ENCODE measurements around the gene DHRS11. TPM values are rescaled to one million over a fixed set of nuclear protein-coding genes. Genes with fewer than 3 reads are reported as not detected.
A peak's percentile ranks its signal among the peaks of the same experiment; 100 is the strongest.

DHRS11 gene
- polyA plus RNA-seq, 4 donors = 195 to 654 (median 459) TPM

- H3K36me3 ChIP-seq (ENCODE audit: control insufficient read depth in 3 of 3, insufficient read depth in 2 of 3, low read depth in 1 of 3, low read length in 3 of 3) = no peaks in the 10 kb centered on the region
- no peak overlapping the region for H3K27ac ChIP-seq (ENCODE audit: low read depth in 1 of 3, low read length in 2 of 3)
- 91 to 100% (median 92%) methylated on average over 2 of the region's 2 CpGs for WGBS, 3 donors
- no peaks in the 10 kb centered on the region for H3K4me1 ChIP-seq (ENCODE audit: control insufficient read depth in 3 of 3, insufficient read depth in 2 of 3, low read depth in 1 of 3, low read length in 2 of 3)
- peaks cover 0 to 13% (median 0%) of the 10 kb centered on the region in 3 donors for H3K27me3 ChIP-seq (ENCODE audit: control insufficient read depth in 3 of 3, insufficient read depth in 3 of 3, low read length in 3 of 3)
- DNase-seq = no peak
- H3K4me3 ChIP-seq (ENCODE audit: low read depth in 1 of 3, low read length in 3 of 3) = no peak overlapping the region
- no peak for FAIRE-seq
- no peaks in the 10 kb centered on the region for H3K9me3 ChIP-seq (ENCODE audit: control insufficient read depth in 2 of 2, insufficient read depth in 1 of 2, low read depth in 1 of 2, low read length in 1 of 2)
Measured at GRCh38 chr17:36628576-36628975, 36.9 kb downstream of the DHRS11 start.

- peak; percentile 60 to 81 for DNase-seq
- Histone ChIP-seq H3K4me1 (ENCODE audit: control insufficient read depth in 3 of 3, insufficient read depth in 2 of 3, low read depth in 1 of 3, low read length in 2 of 3) (no peaks in the 10 kb centered on the region), H3K27ac (ENCODE audit: low read depth in 1 of 3, low read length in 2 of 3) (no peak overlapping the region), H3K9me3 (ENCODE audit: control insufficient read depth in 2 of 2, insufficient read depth in 1 of 2, low read depth in 1 of 2, low read length in 1 of 2) (no peaks in the 10 kb centered on the region), H3K27me3 (ENCODE audit: control insufficient read depth in 3 of 3, insufficient read depth in 3 of 3, low read length in 3 of 3) (peaks cover 0 to 18% (median 0%) of the 10 kb centered on the region in 3 donors), H3K4me3 (ENCODE audit: low read depth in 1 of 3, low read length in 3 of 3) (no peak overlapping the region), H3K36me3 (ENCODE audit: control insufficient read depth in 3 of 3, insufficient read depth in 2 of 3, low read depth in 1 of 3, low read length in 3 of 3) (no peaks in the 10 kb centered on the region)
- 16 to 22% (median 19%) methylated on average over 14 of the region's 14 CpGs for WGBS, 3 donors
- no peak for FAIRE-seq
Measured at GRCh38 chr17:36629252-36629847, 37.7 kb downstream of the DHRS11 start.

- H3K36me3 ChIP-seq (ENCODE audit: control insufficient read depth in 3 of 3, insufficient read depth in 2 of 3, low read depth in 1 of 3, low read length in 3 of 3) = no peaks in the 10 kb centered on the region
- peaks cover 0 to 23% (median 0%) of the 10 kb centered on the region in 3 donors for H3K27me3 ChIP-seq (ENCODE audit: control insufficient read depth in 3 of 3, insufficient read depth in 3 of 3, low read length in 3 of 3)
- 68 to 78% (median 73%) methylated on average over 8 of the region's 8 CpGs for WGBS, 3 donors
- no peak overlapping the region for H3K4me3 ChIP-seq (ENCODE audit: low read depth in 1 of 3, low read length in 3 of 3)
- no peaks in the 10 kb centered on the region for H3K9me3 ChIP-seq (ENCODE audit: control insufficient read depth in 2 of 2, insufficient read depth in 1 of 2, low read depth in 1 of 2, low read length in 1 of 2)
- no peak overlapping the region for H3K27ac ChIP-seq (ENCODE audit: low read depth in 1 of 3, low read length in 2 of 3)
- no peak for FAIRE-seq
- no peak for DNase-seq
- no peaks in the 10 kb centered on the region for H3K4me1 ChIP-seq (ENCODE audit: control insufficient read depth in 3 of 3, insufficient read depth in 2 of 3, low read depth in 1 of 3, low read length in 2 of 3)
Measured at GRCh38 chr17:36629970-36630502, 38.4 kb downstream of the DHRS11 start.

GRCh38 chr17:36631022-36631421 is 39.3 kb downstream of the DHRS11 start:
- H3K36me3 ChIP-seq (ENCODE audit: control insufficient read depth in 3 of 3, insufficient read depth in 2 of 3, low read depth in 1 of 3, low read length in 3 of 3) = no peaks in the 10 kb centered on the region
- H3K27me3 ChIP-seq (ENCODE audit: control insufficient read depth in 3 of 3, insufficient read depth in 3 of 3, low read length in 3 of 3) = peaks cover 0 to 27% (median 0%) of the 10 kb centered on the region in 3 donors
- WGBS, 3 donors = 41 to 68% (median 45%) methylated on average over 4 of the region's 4 CpGs
- no peak overlapping the region for H3K4me3 ChIP-seq (ENCODE audit: low read depth in 1 of 3, low read length in 3 of 3)
- H3K27ac ChIP-seq (ENCODE audit: low read depth in 1 of 3, low read length in 2 of 3) = no peak overlapping the region
- no peaks in the 10 kb centered on the region for H3K4me1 ChIP-seq (ENCODE audit: control insufficient read depth in 3 of 3, insufficient read depth in 2 of 3, low read depth in 1 of 3, low read length in 2 of 3)
- DNase-seq (no peak), FAIRE-seq (no peak)
- no peaks in the 10 kb centered on the region for H3K9me3 ChIP-seq (ENCODE audit: control insufficient read depth in 2 of 2, insufficient read depth in 1 of 2, low read depth in 1 of 2, low read length in 1 of 2)

GRCh38 chr17:36632916-36633771 is 41.5 kb downstream of the DHRS11 start:
- Histone ChIP-seq H3K4me1 (ENCODE audit: control insufficient read depth in 3 of 3, insufficient read depth in 2 of 3, low read depth in 1 of 3, low read length in 2 of 3) (no peaks in the 10 kb centered on the region), H3K4me3 (ENCODE audit: low read depth in 1 of 3, low read length in 3 of 3) (no peak overlapping the region), H3K36me3 (ENCODE audit: control insufficient read depth in 3 of 3, insufficient read depth in 2 of 3, low read depth in 1 of 3, low read length in 3 of 3) (no peaks in the 10 kb centered on the region), H3K27ac (ENCODE audit: low read depth in 1 of 3, low read length in 2 of 3) (no peak overlapping the region), H3K27me3 (ENCODE audit: control insufficient read depth in 3 of 3, insufficient read depth in 3 of 3, low read length in 3 of 3) (peaks cover 0 to 30% (median 0%) of the 10 kb centered on the region in 3 donors), H3K9me3 (ENCODE audit: control insufficient read depth in 2 of 2, insufficient read depth in 1 of 2, low read depth in 1 of 2, low read length in 1 of 2) (no peaks in the 10 kb centered on the region)
- WGBS, 3 donors = 40 to 63% (median 52%) methylated on average over 16 to 18 of the region's 18 CpGs
- FAIRE-seq (no peak), DNase-seq (no peak)

- 89 to 91% (median 91%) methylated on average over 2 of the region's 2 CpGs for WGBS, 3 donors
- H3K27ac ChIP-seq (ENCODE audit: low read depth in 1 of 3, low read length in 2 of 3) = no peak overlapping the region
- H3K4me3 ChIP-seq (ENCODE audit: low read depth in 1 of 3, low read length in 3 of 3) = no peak overlapping the region
- H3K27me3 ChIP-seq (ENCODE audit: control insufficient read depth in 3 of 3, insufficient read depth in 3 of 3, low read length in 3 of 3) = peaks cover 6 to 74% (median 25%) of the 10 kb centered on the region in 3 donors
- no peak for DNase-seq
- H3K36me3 ChIP-seq (ENCODE audit: control insufficient read depth in 3 of 3, insufficient read depth in 2 of 3, low read depth in 1 of 3, low read length in 3 of 3) = no peaks in the 10 kb centered on the region
- no peak for FAIRE-seq
- H3K4me1 ChIP-seq (ENCODE audit: control insufficient read depth in 3 of 3, insufficient read depth in 2 of 3, low read depth in 1 of 3, low read length in 2 of 3) = peaks cover 0 to 7% (median 0%) of the 10 kb centered on the region in 3 donors
- H3K9me3 ChIP-seq (ENCODE audit: control insufficient read depth in 2 of 2, insufficient read depth in 1 of 2, low read depth in 1 of 2, low read length in 1 of 2) = no peaks in the 10 kb centered on the region
Measured at GRCh38 chr17:36640346-36640745, 48.7 kb downstream of the DHRS11 start.

- peaks cover 6 to 72% (median 25%) of the 10 kb centered on the region in 3 donors for H3K27me3 ChIP-seq (ENCODE audit: control insufficient read depth in 3 of 3, insufficient read depth in 3 of 3, low read length in 3 of 3)
- H3K9me3 ChIP-seq (ENCODE audit: control insufficient read depth in 2 of 2, insufficient read depth in 1 of 2, low read depth in 1 of 2, low read length in 1 of 2) = no peaks in the 10 kb centered on the region
- WGBS, 3 donors = 56 to 62% (median 60%) methylated on average over 10 of the region's 10 CpGs
- peaks cover 0 to 7% (median 0%) of the 10 kb centered on the region in 3 donors for H3K4me1 ChIP-seq (ENCODE audit: control insufficient read depth in 3 of 3, insufficient read depth in 2 of 3, low read depth in 1 of 3, low read length in 2 of 3)
- no peak overlapping the region for H3K27ac ChIP-seq (ENCODE audit: low read depth in 1 of 3, low read length in 2 of 3)
- DNase-seq (no peak), FAIRE-seq (no peak)
- no peak overlapping the region for H3K4me3 ChIP-seq (ENCODE audit: low read depth in 1 of 3, low read length in 3 of 3)
- H3K36me3 ChIP-seq (ENCODE audit: control insufficient read depth in 3 of 3, insufficient read depth in 2 of 3, low read depth in 1 of 3, low read length in 3 of 3) = no peaks in the 10 kb centered on the region
Measured at GRCh38 chr17:36640836-36641235, 49.2 kb downstream of the DHRS11 start.

GRCh38 chr17:36641331-36641876 is 49.7 kb downstream of the DHRS11 start:
- Histone ChIP-seq H3K36me3 (ENCODE audit: control insufficient read depth in 3 of 3, insufficient read depth in 2 of 3, low read depth in 1 of 3, low read length in 3 of 3) (no peaks in the 10 kb centered on the region), H3K4me3 (ENCODE audit: low read depth in 1 of 3, low read length in 3 of 3) (peak overlapping the region in 2 of 3 donors; percentile 15 to 32), H3K27ac (ENCODE audit: low read depth in 1 of 3, low read length in 2 of 3) (no peak overlapping the region), H3K27me3 (ENCODE audit: control insufficient read depth in 3 of 3, insufficient read depth in 3 of 3, low read length in 3 of 3) (peaks cover 6 to 74% (median 27%) of the 10 kb centered on the region in 3 donors), H3K4me1 (ENCODE audit: control insufficient read depth in 3 of 3, insufficient read depth in 2 of 3, low read depth in 1 of 3, low read length in 2 of 3) (peaks cover 0 to 7% (median 0%) of the 10 kb centered on the region in 3 donors), H3K9me3 (ENCODE audit: control insufficient read depth in 2 of 2, insufficient read depth in 1 of 2, low read depth in 1 of 2, low read length in 1 of 2) (no peaks in the 10 kb centered on the region)
- WGBS, 3 donors = 4 to 11% (median 5%) methylated on average over 43 of the region's 43 CpGs
- DNase-seq = peak in 1 of 2 donors; percentile 23
- no peak for FAIRE-seq

Data from small intestine (tissue), 7 donors.